HG03521 (cell line): Measurements from ENCODE around the gene MGAT5.

Experiments
- ATAC-seq: cut with Tn5 transposase; IDR thresholded peaks from one replicate; pipeline ENCODE4 v1.9.1; 2021; ENCODE audit warnings: mild to moderate bottlenecking, moderate library complexity; ENCODE audit not compliant: unreplicated experiment

The MGAT5 gene

DNA sequence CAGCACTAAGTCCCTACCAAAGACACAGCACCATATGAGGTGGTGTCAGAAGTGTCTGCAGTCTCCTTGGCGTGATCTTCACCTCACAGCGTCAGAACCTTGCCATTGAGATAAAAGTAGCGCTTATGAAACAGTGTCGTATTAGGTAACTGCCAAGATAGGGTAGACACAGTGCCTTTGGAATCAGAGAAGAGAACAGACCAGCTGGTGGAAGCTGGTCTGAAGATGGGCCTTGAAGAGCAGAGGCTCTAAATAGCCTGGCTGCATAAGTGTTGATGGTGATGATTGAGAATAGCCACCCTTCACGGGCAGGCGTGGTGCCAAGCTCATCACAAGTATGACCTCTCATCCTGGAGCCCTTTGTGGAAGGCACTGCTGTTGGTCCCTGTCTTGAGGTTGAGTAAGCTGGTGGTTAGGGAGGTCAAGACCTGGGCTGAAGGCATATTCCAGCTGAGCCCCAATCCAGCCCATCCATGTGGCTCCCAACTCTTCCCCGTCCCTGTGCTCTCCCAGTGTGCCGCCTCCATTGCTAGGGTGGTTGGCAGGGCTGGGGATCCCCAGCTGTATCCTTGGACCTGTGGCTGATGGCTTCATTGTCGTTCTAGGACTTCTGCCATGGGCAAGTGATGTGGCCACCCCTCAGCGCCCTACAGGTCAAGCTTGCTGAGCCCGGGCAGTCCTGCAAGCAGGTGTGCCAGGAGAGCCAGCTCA is 187.4 kb downstream of the MGAT5 start:
- ATAC-seq, result no peak

DNA sequence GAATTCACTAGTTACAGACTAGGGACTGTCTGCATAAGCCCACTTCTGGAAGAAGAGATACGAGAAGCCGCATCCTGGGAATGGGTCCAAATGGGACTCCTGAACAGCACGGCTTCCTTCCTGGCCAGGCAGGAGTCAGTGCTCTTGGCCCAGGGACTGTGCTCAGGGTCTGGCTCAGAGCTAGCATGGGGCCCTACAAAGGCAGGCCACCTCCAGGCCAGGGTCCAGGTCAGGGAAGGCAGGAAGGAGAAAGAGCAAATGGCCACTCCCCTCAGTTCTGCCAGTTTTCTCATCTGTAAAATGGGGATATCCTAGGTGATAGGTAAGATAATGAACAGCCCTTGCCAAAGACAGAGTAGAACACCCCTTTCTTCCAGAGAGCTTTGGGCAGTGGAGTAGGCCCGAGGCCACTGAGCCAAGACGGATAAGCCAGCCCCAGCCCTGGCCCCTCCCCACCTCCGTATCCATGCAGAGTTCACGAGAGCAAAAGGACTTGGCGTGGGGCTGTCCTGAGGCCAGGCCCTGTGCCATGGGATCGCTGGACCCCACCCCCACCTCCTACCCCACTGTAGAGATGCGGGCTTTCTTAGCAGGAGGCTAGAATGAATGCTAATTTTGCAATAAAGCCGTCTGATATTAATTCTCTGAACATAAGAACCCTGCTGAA is 190.1 kb downstream of the MGAT5 start:
- ATAC-seq, result no peak

DNA sequence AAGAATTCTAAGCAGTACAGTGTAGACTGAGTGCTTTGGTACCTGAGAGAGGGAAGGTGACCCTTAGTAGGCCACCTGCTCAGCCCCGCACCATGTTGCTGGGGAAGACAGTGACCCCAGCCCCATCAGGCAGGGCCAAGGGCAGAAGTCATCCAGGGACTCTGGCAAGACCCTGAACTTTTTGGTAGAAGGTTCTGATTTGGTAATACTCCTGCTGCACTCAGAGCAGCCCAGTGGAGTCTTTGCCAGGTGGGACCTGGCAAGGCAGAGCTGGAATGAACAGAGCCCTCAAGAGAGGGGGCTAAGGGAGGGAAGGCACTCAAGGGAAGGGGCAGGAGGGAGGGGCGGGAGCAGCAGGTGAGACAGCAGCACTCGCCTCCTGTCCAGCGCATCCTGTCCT is 191.2 kb downstream of the MGAT5 start:
- ATAC-seq, result no peak

DNA sequence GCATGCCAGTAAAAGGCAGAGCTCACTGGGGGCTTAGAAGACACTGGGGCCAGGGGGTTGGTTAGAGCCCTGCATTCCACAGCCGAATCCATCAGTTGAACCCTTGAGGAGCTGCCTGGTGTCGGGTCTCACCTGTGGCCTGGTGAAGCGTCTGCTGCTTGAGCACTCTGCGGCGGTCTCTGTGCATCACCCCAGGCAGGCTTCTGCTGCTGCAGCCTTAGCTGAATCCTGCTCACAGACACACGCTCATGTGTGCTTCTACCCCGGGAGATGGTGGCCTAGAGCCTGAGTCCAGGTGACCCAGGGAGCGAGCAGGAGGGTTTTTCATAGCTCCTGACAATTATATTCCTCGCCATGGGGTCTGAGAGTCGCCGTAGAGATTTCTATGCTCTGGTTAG is 192.1 kb downstream of the MGAT5 start:
- no peak for ATAC-seq

DNA sequence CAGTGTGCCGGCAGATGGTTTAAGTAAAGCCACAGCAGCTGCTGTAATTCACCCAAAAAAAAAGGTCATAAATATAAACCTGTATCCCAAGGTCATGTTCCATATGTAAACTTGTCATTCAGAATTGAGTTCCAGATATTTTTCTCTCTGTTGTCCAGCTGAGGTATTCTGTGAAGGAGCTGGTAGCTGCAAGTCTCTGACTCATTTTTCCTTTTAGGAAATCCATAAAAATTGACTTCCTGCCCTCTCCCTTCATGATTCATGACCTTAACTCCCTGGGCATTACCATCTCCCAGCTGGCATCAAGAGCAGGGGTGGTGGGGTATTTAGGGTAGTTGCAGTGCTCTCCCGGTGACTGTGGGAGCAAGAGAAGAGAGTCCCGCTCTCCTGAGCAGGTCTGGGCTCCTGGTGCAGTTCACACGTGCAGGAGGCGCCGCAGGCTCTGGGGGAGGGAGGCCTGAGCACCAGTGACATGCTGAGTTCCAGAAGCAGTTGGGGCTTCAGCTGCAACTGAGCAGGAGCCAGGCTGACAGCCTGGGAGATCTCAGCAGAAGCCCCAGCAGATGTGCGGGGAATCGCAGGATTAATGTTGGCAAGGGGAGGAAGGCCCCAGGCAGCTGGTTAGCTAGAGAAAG is 192.6 kb downstream of the MGAT5 start:
- no peak for ATAC-seq

DNA sequence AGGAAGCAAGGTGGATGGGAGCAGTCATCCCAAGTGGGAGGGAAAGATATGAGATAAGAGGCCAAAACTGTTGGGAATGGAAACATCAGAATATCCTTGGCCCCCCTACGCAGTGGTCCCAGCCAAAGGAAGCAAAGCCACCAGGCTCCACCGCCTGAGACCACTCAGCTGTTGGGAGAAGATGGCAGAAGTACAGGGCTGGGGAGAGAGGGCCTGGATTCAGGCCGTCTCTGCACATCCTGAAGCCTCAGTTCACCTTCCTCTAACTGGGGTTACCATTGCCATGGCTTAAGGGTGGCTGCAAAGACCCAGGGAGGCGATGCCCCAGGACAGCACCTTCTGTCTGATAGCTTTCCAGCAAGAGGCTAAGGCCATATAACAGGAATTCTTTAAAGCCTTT is 193.8 kb downstream of the MGAT5 start:
- no peak for ATAC-seq

DNA sequence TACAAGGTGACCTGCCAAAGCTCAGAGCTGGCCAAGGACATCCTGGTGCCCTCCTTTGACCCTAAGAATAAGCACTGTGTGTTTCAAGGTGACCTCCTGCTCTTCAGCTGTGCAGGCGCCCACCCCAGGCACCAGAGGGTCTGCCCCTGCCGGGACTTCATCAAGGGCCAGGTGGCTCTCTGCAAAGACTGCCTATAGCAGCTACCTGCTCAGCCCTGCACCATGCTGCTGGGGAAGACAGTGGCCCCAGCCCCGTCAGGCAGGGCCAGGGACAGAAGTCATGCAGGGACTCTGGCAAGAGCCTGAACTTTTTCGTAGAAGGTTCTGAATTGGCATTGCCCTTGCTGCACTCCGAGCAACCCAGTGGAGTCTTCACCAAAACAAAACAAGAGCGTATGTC is 194.8 kb downstream of the MGAT5 start:
- no peak for ATAC-seq

DNA sequence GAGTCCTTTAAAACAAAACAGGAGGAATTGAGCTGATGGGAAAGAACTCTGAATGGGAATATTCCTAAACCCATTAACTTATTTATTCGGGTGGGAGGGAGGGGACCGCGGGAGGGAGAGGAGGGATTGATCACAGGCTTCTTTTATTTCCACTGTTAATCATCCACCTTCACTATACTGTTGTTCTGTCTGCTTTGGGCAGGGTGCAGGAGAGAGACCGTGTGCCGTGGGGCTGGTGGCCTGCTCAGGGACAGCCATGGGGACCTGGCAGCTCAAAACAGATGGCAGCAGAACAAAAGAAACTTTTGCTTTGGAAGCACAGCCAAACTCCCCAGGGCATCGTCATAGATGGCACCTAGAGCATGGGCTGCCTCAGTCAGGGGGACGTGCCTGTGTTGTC is 195.3 kb downstream of the MGAT5 start:
- ATAC-seq, result no peak

DNA sequence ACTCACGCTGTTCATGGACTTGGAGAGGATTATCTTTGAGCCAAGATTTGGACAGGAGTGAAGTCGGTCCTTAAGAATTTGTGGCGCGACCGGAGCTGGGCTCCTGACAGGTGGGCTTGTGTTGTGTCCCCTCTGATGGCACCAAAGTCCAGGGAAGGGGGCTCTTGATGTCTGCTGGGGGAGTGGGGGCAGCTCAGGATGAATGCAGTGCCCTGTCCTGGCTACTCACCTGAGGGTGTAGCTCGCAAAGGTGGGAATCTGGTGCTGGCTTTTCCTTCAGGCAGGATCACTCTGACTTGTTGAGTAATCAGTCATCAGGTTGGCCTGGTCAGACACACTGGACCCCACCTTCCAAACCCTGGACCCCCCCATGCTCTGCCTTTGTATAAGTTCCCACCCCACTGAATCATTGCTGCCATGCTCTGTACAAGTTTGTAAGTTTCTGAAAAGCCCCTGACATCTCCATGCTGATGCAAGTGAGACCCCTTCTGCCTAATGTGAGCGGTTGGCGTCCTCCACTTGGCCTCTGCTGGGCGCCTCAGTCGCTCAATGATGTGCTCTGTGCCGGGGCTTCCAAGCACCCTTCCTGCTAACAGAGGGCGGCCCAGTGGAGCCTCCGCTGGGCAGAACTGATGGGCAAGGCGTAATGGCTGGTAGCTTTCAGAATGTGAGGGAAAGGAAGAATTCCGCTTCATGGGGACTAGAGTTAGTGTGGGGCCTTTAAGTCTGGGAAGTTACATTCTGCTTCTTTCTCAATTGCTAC is 196.1 kb downstream of the MGAT5 start:
- ATAC-seq, result no peak

DNA sequence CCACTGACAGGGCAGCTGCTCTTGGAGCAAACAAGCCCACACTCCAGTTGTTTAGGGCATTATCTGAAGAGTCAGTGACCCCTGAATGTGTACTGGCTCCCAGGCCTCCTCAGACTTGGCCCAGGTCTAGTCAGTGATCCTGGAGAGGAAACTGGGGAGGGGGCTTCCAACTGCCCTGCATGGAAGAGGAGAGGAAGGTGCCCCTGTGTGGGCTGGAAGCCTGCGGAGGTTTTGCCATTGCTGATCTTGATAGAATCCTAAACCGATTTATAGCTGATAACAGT is 197.4 kb downstream of the MGAT5 start:
- ATAC-seq, result no peak

DNA sequence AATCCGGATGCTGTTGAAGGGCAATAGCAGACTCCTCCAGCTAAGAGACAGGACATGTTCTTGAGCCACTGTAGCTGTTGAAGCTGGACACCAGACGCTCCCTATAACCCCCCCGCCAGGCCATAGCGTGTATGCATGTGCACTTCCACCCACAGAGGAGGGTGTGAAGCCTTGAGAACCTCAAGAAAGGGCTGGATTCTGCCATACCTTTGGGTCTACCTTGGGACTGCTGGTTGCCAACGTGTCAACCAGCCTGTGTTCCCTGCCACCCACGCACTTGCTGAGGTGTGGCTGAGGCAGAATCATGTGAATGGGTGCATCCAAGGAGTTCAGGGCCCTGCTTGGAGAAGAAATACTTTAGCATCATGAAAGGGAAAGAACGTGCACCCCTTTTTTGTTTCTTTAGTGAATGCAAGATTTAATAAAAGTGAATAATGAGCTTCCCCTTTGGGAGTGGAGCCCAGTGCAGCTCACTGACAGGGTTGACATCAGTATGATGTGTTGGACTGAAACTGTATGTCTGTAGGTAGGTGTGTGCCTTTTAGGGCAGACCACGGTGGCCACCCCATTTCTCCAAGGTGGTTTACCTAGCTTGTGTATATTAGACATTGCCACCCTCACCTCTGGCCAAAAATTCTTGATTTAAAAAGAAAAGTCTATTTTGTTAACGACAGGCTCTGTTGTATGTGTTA is 198.3 kb downstream of the MGAT5 start:
- no peak for ATAC-seq

DNA sequence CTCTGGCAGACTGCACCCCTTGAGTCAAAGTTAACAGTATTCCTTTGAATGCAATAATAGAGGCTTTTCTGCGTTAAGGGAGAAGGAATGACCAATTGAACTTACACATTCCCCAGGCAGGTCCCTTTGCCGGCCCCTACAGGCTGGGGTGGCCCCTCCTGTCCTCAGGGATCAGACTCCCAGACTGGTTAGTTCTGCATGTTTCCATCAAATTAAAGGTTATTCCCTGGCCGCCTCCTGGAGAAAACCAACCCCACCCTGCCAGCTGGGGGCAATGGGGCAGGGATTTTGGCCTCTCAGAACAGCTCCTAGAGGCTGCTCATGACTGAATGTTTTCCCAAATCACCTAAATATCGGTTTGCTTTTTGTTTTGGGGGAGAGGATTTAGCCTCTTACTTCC is 199.6 kb downstream of the MGAT5 start:
- no peak for ATAC-seq

DNA sequence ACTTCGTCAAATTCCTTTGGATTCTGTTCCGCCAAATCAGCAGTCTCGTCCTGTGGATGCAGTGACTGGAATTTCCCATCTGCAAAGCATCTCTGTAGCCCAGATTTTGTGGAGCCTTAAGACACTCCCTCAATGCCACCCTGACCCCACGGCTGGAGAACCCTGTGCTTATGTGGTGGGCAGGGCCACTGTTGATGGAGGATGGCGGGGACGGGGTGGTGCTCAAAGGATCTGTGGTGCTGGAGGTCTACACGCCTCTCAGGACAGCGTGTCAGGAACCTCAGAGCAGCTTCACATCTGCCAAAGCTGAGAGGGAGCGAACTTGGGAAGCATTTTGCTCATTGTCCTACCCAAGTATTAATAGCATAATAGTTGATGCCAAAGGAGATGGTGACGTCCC is 200.1 kb downstream of the MGAT5 start:
- ATAC-seq, result no peak

DNA sequence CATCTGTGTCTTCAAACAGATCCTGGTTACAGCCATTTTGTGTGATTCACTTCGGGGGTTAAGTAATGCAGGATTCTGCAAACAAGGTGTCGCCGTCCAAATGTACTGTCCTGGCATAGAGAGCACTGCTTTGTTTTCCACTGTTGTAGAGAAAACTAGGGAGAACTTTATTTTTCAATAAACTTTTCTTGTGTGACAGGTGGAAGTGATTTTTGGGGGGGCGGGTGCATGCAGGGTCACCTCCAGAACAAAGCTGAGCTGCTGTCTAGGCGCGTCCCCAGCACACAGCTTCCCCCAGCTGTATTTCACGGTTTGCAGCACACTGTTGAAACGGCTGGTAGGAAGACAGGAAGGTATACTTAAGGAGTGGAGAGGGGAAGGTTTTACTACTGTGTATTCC is 200.6 kb downstream of the MGAT5 start:
- no peak for ATAC-seq

DNA sequence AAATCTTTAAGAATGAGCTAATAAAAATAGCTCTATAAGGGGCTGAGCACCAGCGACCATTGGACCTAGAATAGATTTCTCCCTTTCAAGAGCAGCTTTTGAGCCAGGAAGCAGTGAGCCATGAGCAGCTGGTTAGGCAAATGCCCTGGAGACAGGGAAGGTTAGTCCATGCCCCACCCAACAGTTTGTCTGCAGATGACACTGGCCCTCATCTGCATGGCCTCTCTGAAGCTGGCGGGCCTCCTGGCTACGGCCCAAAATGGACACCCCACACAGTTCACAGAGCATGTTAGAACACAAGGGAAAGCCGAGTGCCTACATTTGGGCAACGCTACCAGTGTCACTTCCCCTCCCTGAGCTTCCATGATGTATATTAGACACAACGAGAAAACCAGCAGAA is 201.1 kb downstream of the MGAT5 start:
- no peak for ATAC-seq

DNA sequence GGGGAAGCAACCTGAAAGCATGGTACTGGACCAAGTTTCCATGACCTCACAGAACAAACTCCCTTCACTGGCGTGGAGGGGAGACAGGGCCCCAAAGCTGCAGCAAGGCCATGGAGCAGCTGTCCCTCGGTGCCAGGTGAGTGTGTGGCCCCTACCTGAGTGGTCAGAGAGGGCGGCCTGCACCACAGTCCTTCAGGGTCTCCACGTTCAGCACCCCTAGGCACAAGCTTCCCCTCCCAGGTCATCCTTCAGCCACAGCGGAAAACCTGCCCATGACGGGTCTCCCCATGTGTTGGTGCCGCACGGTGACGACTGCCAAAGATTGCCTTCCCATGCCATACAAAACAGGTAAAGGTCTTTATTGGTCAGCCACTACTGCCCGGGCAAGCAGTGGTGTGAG is 201.6 kb downstream of the MGAT5 start:
- no peak for ATAC-seq

DNA sequence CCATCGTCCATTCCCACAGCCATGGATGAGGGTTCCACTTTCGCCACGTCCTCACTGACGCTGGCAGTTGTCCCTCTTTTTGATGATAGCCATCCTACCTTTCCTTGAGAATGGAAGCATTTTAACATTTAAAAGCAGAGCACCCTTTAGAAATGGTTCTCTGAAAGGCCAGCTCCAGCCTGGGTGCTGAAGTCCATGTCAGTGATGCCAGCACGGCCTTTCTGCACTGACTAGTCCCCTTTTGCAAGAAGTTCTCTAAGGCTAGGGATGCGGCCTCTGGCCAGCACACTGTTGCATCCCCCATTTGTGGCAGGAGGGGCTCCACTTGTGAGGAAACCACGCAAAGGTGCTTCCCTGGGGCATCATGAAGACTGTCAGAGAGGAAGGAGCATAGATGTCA is 203.5 kb downstream of the MGAT5 start:
- ATAC-seq, result no peak

DNA sequence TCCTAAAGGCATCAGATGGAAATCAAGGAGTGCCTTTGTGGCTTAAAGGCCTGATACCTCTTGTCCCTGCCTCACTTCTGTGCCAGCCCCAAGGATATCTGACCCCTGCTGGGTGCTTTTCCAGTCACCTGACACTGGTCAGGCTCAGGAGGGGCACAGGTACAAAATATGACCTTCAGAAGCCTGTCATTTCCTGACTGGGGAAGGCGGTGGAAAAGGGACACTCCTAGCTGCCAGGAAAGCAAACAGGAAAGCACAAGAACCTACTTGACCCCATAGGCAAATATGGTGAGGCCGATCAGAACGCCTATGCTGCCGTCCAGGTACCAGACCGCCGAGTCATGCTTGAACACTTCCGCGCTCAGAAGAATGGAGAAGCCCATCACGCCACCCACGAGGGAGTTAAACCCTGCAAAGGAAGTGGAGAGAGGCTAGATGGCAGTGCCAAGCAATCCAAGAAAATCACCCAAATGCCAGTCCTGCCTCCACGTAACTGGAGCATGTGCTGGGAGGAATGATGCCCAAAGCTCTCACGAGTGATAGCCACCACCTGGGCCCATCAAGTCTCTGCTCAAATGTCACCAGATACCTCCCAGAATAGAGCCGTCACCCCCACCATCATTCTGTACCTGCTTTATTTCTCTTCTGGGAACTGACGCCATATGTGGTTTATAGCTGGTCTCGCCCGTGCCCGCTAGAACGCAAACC is 204.0 kb downstream of the MGAT5 start:
- ATAC-seq, result no peak

DNA sequence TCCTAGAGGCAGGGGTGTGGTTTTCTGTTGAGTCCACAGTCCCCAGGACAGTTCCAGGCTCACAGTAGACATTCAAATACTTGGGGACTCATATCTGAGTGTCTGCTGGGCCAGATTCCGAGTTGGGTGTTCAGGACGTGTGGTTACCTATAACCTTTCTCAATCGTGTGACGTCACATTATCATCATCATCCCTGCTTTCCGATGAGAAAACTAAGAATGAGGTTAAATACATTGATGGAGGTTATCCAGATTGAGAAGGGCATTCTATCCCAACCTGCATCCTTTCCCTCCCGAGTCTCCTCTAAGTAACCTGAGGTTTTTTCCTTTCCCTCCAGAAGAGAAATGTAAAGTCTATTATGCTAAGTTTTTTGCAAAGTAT is 204.6 kb downstream of the MGAT5 start:
- ATAC-seq, result no peak

DNA sequence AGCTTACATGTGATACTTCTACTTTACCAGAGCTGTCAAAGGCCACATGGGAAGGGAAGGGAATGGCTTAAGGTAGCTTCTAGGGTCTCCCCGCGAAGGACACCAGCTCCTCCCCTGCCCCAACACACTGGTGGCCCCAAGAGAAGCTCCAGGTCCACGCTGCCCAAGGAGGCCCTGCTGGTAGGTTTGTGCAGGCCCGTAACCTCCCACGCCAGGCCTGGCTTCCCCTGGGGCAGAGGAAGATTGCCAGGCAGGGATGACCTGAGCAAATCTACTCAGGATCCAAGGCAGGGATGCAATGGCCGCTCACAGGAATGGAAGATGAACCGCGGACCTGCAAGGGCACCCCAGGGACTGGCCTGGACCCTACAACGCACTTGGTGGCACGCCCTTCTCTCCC is 205.1 kb downstream of the MGAT5 start:
- ATAC-seq, result no peak
